Fibroblast of skin of left quadriceps (primary cell): ENCODE data around the gene CD164.
"Not testable (repeated sequence)": the region's sequence is repeated elsewhere in the genome, so short reads cannot be mapped to it uniquely, and the experiment has no call there.

Source experiments
- DNase-seq, 2 experiments: peaks; one replicate each; pipeline ENCODE4 v3.0.0-alpha.2; 2013; ENCODE audit warnings: low read depth in 2 of 2

Gene CD164

DNA sequence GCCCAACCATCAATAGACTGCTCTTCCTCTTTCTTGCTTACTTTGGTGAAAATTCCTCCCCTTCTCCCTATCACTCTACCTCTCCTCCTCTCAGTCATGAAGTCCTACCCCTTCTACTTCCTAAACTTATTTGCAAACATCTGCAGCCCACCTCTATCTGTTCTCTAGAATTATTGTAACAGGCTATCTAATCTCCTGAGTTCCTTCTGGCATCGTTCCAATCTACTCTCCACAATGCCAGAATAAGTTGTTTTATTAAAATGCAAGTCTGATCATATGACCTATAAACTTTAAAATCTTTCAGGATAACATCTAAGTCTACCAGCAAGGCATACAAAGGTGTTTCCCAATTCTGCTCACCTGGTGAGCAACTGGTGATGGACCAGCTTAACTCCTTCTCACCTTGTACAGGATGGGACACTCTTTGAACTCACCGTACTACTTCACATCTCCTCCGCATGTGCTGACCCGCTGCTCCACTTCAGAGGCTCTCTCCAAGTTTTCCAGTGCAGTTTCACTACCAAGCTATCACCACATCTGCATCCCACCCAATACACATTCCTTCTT is 7.9 kb downstream of the CD164 start:
- no peak for DNase-seq

DNA sequence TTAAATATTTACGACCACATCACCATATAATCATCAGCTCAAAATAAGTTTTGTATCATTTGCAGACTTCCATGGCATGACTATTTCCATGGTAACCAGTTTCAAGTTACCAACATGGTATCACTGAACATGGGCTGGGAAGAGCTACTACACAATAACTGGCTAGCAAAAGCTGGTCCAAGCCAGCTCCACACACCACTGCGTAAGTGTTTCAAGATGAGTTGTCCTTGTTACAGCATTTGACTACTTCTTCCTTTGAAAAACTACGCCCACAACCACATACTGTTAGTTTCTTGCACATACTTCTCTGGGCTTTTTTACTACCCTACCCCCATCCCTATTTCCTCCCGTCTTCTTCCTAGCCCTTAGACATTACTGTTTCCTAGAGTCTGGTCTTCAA is 8.5 kb downstream of the CD164 start:
- no peak for DNase-seq

DNA sequence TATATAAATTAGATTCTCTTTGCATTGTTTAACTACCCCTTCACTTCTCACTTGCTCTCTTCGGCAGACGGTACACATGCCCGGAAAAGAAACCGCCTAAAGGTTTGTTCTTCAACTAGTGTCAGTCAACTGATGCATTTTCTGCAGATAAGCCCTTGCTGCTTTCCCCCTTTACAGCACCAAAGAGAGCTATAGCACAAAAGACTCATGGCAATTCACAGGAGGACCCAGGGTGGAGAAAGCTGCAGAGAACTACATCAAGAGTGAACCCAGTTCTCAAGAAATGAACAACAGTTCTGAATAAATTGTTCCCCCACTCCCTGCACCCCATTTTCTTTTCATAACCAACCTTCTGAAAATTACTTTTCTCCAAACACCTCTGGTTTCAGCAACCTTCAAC is 8.9 kb downstream of the CD164 start:
- DNase-seq, result no peak

DNA sequence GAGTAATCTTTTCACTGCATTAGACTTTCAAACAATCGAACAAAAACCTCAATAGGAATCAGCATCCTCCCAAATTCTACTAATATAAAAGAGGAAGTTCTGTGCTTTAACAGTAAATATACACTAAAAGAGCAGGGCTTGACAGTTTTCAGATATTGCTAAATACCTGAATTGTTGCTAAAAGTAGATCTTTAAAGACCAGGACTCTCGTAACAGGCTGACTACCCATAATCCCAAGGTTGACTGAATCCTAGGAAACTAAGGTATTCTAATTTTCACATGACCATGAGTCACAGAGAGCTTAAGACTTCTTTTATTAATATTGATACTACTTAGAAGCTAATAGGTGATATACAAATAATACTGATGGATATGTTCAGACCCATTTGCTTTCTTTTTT is 10.1 kb downstream of the CD164 start:
- DNase-seq, result no peak

DNA sequence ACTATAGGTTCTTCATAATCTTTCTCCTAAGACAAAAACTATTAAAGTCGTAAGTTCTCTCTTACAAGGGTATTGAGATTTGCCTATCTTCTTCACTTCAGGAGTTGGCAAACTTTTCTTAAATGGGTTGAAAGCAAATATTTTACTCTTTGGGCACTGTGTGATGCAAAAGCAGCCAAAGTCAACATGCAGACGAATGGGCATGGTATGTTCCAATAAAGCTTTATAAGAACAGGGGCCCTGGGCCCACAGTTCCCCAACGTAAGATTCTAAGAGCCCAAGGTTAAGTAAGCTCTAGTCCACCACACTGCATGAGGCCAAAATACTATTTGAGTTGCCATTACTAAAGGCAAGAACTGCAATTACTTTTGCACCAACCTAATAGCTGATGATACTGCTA is 11.5 kb downstream of the CD164 start:
- DNase-seq, result no peak

DNA sequence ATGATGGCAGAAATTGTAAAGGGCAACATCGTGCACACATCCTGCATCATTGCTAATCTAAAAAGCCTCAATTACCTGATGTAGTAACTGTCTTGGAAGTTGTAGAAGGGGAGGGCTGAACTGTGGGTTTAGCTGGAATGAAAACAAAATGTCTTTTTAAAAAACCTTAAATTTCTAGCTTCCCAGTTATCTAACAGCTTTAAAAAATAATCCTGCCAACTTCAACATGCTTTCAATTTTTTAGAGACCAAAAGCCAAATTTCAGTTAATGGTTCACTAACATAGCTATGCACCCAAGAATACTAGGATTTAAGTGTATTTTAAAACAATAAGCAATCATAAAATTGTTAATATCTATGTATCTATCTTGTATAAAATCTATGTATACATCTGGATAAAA is 11.9 kb downstream of the CD164 start:
- no peak for DNase-seq

DNA sequence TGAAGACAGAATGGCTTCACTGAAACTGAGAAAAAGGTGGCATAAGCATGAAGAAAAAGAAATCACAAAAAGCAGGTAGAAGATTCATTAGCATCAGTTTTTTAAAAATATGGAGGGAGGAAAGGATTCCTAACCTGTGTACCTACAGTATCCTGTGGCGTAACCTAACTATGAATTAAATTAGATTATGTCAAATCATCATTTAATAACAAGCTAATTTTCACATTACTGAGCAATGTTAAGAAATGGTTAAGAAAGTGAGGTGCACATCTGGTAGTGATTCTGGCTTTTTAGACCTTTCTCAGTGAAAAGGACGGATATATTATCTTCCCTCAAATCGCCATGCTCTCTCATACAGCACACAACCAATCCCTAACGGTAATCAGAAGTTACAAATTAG is 12.5 kb downstream of the CD164 start:
- DNase-seq, result no peak

DNA sequence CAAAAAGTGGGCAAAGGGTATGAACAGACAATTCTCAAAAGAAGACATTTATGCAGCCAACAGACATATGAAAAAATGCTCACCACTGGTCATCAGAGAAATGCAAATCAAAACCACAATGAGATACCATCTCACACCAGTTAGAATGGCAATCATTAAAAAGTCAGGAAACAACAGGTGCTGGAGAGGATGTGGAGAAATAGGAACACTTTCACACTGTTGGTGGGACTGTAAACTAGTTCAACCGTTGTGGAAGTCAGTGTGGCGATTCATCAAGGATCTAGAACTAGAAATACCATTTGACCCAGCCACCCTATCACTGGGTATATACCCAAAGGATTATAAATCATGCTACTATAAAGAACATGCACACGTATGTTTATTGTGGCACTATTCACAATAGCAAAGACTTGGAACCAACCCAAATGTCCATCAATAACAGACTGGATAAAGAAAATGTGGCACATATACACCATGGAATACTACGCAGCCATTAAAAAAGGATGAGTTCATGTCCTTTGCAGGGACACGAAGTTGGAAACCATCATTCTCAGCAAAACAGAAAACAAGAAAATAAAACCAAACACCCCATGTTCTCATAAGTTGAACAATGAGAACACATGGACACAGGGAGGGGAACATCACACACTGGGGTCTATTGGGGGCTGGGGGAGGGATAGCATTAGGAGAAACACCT is 17.7 kb downstream of the CD164 start:
- not testable (repeated sequence) for DNase-seq

DNA sequence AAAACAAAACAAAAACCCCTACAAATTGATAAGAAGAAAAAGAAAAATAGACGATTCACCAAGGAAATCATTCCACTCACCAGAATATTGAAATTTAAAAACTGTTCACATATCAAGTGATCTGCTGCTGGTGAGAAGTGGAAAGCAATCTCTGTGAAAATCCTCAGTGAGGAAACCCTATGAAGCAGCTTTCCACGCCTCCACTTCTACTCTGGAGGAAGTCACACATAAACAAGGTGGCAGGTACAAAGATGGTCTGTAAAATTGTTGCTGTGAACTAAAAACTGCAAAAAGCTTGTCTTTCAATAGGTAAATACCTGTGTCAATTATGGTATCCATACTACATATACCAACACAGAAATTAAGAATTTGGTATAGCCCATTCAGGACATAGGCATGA is 18.5 kb downstream of the CD164 start:
- DNase-seq, result no peak

DNA sequence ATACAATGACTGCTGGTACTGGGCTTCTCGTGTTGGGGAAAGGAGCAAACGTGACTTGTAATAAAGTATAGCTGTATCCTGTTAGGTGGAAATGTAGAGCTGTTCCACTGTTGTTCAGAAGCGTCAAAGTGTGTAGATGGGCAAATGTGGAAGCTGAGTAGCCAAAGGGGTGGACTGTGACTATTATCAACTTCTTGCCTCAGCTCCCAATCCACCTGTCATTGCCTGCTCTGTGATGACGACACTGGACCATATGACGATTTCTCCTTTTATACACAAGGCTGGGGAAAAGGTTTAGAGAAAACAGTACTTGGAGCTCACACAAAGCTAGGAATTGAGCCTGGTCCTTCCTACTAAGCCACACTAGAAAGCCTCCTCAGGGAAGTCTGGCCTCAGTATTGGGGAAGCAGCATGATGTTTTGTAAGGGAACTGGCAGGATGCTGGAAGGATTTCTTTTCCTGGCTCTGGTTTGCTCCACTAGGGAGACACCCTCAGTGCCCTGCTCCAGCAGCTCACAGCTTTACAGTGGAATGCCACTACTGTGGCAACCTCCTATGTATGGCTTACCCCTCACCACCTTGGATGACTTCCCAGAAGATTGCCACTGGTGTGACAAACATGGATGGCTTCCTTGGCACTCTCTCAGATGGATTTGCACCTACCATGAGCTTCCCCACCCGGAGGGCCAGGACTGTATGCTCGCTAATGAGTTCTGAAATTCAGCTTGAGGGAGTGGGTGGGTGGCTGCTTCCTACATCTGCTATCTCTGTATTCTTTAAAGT is 20.0 kb downstream of the CD164 start:
- DNase-seq, result no peak

DNA sequence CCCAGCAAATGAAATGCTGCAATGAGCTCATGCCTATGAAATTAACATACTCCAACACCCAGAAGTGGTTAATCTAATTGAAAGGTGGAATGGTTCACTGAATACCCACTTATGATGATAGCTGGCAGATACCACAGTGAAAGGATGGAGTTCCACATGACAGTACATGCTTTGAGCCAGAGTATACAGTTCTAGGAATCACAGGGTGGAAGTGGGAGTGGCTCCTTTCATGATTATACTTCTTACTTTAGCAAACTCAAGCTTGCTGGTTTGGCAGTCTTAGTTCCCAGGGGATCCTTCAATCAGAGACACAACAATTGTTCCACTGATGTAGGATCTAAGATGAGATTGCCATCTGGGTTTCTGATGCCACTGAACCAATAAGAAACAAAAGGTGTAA is 21.5 kb downstream of the CD164 start:
- DNase-seq, result no peak

DNA sequence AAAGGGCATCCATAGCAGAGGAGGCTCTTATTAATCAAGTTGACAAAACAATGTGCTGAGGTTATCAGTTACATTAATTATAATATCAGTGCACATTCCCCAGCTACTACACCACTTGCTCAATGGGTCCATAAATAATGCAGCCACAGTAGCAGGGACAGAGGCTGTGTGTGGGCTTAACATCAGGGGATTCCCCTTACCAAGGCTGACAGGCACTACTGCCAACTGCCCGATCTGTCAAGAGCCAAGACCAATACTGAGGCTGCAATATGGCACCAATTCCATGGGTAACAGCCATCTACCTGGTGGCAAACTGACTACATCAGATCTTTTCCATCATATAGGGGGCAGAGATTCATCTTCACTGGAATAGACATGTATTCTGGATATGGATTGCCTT is 22.0 kb downstream of the CD164 start:
- DNase-seq, result no peak

DNA sequence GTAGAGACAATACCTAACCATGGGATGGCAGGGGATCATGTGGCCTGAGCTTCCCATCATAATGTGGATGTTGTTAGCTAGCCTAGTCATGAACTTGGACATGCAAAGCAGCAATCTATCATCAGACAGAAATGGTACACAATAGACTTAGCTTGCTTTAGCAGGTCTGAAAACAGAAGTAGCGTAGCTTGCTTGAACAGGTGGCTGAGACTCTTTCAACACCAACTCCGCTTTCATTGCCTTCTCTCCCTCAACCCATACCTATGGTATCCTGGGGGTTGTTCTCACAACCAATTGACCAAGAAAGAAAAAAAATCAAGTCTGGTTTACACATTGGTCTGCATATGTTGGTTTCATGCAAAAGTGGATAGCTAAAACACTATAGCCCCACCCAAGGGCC is 23.0 kb downstream of the CD164 start:
- no peak for DNase-seq

DNA sequence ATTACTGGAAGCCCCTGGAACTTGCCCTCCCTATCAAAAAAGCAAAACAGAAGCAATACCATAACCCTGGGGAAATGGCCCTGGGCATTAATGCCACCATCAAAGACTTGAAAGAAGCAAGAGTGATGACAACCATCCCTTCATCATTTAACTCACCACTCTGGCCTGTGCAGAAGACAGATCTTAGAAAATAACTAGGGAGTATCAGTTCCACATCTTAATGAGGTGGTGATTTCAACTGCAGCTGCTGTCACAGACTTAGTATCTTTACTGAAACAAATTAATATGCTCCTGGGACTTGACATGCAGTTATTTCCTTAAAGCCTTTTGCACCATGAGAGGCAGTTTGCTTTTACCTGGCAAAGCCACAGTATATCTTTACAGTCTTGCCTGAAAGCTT is 24.1 kb downstream of the CD164 start:
- DNase-seq, result no peak

DNA sequence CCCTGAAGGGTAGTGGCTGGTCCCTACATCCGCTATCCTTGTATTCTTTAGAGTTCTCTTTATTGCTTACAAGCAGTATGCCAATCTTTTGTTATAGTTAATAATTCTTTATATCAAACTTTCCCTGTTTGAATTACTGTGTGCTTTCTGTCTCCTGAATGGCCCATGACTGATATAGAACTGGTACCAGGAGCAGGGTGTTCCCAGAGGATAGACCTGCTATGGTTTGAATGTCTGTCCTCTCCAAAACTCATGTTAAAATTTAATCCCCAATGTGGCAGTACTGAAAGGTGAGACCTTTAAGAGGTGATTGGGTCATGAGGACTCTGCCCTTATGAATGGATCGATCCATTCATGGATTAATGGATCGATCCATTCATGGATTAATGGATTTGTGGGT is 26.0 kb downstream of the CD164 start:
- DNase-seq, result no peak

DNA sequence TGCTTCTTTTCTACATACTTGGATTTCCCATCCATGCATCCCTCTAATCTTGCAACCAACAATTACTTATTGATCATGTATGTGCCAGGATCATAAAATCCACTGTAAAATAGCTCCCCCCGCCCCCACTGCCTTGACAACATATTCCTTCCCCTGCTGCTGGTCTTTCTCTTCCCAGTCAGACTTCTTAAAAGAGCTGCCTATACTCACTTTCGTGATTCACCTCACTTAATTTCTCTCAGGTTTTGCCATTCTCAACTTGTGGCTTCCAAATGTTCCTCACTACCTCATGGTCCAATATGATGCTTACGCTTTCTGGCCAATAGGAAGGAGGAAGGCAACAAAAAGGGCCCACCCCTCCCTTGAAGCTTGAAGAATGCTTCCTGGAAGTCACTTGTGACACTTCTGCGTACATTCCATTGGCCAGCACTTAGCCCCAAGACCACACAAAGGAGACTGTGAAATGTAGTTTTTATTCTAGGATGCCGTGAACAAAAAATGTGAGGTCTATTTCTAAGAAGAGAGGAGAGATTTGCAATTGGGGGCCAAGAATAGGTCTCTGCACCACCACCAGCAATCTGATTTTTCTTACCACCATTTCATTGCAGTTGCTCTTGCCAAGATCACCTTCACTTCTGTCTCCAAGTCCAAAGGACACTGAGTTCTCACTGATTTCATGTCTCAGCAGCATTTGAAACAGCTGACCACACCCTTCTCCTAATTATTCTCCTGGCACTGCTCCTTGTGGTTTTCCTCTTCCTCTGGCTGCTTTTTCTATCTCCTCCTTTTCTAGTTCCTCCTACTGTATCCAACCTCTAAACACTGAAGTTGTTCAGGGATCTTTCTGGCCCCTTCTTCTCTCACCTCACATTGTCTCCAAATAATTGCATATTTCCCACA is 30.8 kb downstream of the CD164 start:
- DNase-seq, result no peak

DNA sequence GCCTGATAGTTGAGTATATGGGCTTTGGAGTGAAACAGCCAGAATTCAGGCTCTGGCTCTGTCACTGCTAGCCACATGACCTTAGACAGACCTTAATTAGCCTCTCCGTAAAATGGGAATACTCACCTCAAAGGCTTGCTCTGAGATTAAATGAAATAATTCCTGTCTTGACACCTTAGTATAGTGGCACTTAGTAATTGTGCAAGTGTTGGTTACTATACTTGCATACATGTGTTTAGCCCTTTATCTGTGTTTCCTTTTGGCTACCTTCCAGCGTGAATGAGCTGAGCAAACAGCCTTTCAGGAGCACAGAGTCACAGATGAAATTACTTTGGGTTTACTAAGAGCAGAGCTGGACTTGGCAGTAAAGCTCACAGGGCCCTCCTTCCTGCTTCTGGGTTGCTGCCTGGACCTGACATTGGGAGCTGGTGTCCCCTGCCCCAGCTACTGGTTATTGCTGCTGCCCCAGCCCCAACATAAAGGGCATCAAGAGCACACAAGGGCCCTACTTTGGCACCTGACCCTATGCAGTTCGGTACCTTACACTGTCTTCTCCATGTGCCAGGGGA is 32.8 kb downstream of the CD164 start:
- DNase-seq, result peak; percentile 27 to 38

DNA sequence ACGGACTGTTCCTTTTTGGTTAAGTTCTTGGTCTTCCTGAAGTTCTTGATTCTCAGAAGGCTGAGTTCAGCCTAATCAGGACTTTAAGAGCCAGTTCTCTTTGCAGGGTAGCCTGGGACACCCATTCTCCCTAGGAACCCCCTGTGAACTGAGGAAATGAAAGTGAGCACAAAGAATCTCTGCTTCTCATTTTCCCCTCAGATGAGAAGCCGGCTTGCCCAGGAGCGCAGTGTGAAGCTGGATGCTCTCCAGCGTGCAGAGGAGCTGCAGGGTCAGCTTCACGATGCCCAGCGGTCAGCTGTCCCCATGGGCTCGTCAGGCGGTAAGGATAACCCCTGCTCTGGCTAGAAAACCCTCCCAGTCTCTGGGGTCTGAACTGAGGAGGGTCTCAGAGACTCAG is 34.0 kb downstream of the CD164 start:
- DNase-seq, result no peak

DNA sequence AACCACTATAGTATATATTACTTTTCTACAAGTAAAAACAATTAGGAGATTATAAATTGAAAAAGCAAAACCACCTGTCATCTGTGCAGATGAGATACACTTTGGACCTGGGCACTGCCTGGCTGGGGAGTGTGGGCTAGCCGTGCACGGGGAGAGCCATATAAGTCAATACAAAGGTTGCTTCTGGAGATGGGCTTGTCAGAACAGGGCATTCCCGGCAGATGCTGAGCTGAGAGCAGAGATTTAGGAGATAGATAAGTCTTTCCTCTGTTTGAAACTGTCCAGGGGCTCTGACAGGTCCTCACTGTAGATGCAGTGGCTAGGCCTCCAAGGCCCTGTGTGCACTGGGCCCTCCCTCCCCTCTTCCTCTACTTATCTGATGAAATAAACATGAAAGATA is 34.5 kb downstream of the CD164 start:
- no peak for DNase-seq

DNA sequence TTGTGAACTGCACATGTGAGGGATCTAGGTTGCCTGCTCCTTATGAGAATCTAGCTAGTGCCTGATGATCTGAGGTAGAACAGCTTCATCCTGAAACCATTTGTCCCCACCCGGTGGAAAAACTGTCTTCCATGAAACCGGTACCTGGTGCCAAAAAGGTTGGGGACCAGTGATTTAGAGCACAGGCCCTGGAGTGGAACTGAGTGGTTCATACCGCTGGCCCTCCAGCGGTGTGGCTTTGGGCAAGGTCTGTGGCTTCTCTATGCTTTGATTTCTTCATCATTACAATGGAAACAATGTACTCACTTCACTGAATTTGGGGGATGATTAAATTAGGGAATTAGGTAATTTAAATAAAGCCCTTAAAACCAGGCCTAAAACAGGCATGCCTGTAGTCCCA is 36.3 kb downstream of the CD164 start:
- no peak for DNase-seq

DNA sequence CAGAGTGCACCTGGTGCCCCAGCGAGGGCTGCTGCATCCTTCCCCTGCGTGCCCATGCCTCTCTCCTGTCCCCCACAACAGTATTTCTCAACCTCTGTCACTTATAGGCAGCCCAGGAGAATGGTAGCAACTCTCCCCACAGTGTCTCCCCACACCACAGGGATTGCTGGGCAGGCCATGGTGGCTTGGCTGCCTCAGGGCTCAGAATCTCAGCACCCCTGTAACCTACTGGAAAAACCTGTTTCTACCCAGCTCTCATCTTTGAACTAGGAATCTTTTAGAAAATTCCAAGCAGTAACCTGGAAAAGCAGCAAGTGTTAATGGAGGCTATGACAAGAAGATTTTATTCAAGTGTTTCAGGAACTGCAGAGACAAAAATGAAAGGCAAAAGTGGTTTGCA is 38.0 kb downstream of the CD164 start:
- DNase-seq, result no peak

DNA sequence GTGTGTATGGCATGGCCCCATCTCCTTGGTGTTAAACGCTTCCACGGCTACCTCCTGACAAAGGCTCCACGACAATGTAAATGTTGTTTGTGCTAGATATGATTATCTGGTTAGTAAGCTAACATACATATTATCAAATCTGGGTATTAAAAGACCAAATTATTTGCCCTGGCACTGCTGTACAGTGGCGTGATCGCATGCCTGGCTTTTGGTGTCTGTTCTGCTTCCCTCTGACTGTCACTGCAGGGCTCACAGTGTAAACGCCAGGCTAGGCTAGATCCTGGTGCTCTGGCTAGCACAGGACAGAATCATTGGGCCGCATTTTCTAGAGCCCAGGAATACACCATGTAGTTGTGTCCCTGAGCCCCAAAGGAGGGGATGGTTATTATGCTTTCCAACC is 38.7 kb downstream of the CD164 start:
- DNase-seq, result no peak
